ENCODE results near the gene SOX11. TPM values are rescaled to one million over a fixed set of nuclear protein-coding genes. Genes with fewer than 3 reads are reported as not detected.

SOX11 gene
- total and polyA plus RNA-seq, 2 donors (not counting 1 experiment from before 2014, with no cell fraction given): 0.01 TPM; not detected in 1

DNA sequence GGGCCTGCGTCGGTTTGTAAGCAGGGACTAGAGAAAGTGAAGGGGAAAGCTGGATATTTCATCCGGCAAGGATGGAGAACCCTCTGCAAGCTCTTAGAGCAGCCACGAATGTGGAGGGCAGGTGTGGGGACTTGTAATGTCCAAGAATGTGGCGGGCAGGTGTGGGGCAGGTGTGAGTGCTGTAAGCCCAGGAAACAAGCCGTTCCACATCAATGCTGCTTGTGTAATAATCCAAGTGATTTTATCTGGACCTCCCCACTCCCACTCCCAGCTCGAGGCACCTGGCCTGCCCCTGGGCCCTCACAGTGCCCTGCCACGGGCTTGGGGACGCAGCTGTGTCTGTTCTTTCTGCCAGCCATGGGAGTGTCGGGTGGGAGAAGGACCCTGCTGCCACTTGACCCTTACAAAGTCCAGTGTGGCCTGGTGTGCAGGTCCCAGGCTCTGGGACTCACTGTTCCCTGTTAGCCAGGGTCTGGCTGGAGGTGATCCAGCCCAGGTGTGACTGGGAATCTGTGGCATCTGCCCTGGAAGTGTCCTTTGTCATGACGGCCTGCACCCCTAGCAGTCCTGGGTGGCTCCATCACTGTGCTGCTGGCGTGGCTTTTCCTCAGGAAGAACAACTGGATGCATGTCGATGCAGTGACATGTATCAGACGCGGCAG, 42.8 kb downstream of the SOX11 start:
- H3K4me1 ChIP-seq (ENCODE audit: control insufficient read depth in 2 of 2, insufficient read depth in 2 of 2, low read length in 2 of 2): no peaks in the 10 kb centered on the region
- 87% methylated on average over 13 of the region's 15 CpGs for WGBS (ENCODE audit: insufficient coverage)
- no peak overlapping the region for H3K27ac ChIP-seq (ENCODE audit: low read length in 2 of 2)
- Mint-ChIP-seq H3K4me3 (no peak overlapping the region), H3K27ac (no peak overlapping the region), H3K4me1 (no peaks in the 10 kb centered on the region), H3K27me3 (no peaks in the 10 kb centered on the region), H3K9me3 (ENCODE audit: insufficient read depth) (no peaks in the 10 kb centered on the region)
- H3K36me3 ChIP-seq (replicated peaks in 1 of 2; ENCODE audit: control extremely low read depth in 1 of 2, control insufficient read depth in 1 of 2, extremely low read depth in 1 of 2, insufficient read depth in 2 of 2, low read length in 1 of 2): no peaks in the 10 kb centered on the region
- no peak overlapping the region for H3K4me2 ChIP-seq (replicated peaks; ENCODE audit: low read depth, low read length, poor library complexity, severe bottlenecking)
- ATAC-seq (ENCODE audit: low read depth): no peak
- no peak for DNase-seq
- no peak for TF ChIP-seq EZH2 (IDR thresholded peaks at IDR 0.05; ENCODE audit: borderline replicate concordance, insufficient read depth, low read depth, low read length, poor library complexity, severe bottlenecking)
- TF ChIP-seq, protein P1, sequence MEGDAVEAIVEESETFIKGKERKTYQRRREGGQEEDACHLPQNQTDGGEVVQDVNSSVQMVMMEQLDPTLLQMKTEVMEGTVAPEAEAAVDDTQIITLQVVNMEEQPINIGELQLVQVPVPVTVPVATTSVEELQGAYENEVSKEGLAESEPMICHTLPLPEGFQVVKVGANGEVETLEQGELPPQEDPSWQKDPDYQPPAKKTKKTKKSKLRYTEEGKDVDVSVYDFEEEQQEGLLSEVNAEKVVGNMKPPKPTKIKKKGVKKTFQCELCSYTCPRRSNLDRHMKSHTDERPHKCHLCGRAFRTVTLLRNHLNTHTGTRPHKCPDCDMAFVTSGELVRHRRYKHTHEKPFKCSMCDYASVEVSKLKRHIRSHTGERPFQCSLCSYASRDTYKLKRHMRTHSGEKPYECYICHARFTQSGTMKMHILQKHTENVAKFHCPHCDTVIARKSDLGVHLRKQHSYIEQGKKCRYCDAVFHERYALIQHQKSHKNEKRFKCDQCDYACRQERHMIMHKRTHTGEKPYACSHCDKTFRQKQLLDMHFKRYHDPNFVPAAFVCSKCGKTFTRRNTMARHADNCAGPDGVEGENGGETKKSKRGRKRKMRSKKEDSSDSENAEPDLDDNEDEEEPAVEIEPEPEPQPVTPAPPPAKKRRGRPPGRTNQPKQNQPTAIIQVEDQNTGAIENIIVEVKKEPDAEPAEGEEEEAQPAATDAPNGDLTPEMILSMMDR (IDR thresholded peaks at IDR 0.05): no peak
- H3K4me3 ChIP-seq (ENCODE audit: control extremely low read depth in 1 of 5, extremely low read depth in 1 of 5, insufficient read depth in 1 of 5, low read depth in 2 of 5, low read length in 4 of 5): no peak overlapping the region
- peaks cover 0 to 8% (median 0%) of the 10 kb centered on the region in 3 donors for H3K9me3 ChIP-seq (ENCODE audit: control extremely low read depth in 1 of 3, control insufficient read depth in 2 of 3, insufficient read depth in 1 of 3, low read length in 2 of 3)
- intact Hi-C loops (cut with micrococcal nuclease): no loop called here
- H4K20me1 ChIP-seq (ENCODE audit: control insufficient read depth, insufficient read depth, low read length, poor library complexity, severe bottlenecking): no peaks in the 10 kb centered on the region
- H2AFZ ChIP-seq (ENCODE audit: insufficient read depth, low read depth, low read length, poor library complexity, severe bottlenecking): no peak overlapping the region
- no peaks in the 10 kb centered on the region for H3K27me3 ChIP-seq (replicated peaks in 1 of 4; ENCODE audit: control extremely low read depth in 1 of 4, control insufficient read depth in 3 of 4, insufficient read depth in 4 of 4, low read length in 3 of 4)
- ChIA-PET POLR2A (no interaction called here), CTCF (no interaction called here)
- H3K9ac ChIP-seq (ENCODE audit: low read length): no peak overlapping the region
- H3K79me2 ChIP-seq (ENCODE audit: control insufficient read depth, insufficient read depth, low read length): no peaks in the 10 kb centered on the region

DNA sequence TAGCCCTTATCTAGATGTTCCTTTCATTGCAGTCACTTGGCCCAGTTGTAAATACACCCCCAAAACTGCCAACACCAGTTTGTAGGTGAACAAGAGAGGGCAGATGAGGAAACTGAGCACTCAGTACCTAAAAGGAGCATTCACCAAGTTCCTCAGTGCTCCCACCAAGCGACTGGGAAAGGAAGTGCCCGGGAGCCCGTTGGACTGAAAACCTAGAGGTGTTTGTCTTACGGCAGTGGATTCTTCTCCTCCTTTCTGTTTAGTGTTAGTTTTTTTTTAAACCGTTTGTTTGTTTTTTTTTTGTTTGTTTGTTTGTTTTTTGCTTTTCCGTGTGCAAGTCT, 43.3 kb downstream of the SOX11 start:
- intact Hi-C loops (cut with micrococcal nuclease): no loop called here
- ATAC-seq (ENCODE audit: low read depth) (no peak), DNase-seq (no peak)
- H3K4me3 Mint-ChIP-seq: no peak overlapping the region
- no peaks in the 10 kb centered on the region for H3K27me3 Mint-ChIP-seq
- no peaks in the 10 kb centered on the region for H3K27me3 ChIP-seq (replicated peaks in 1 of 4; ENCODE audit: control extremely low read depth in 1 of 4, control insufficient read depth in 3 of 4, insufficient read depth in 4 of 4, low read length in 3 of 4)
- 93% methylated on average over 3 of the region's 6 CpGs for WGBS (ENCODE audit: insufficient coverage)
- H3K79me2 ChIP-seq (ENCODE audit: control insufficient read depth, insufficient read depth, low read length): no peaks in the 10 kb centered on the region
- CTCF ChIA-PET: no interaction called here
- no peaks in the 10 kb centered on the region for H3K36me3 ChIP-seq (replicated peaks in 1 of 2; ENCODE audit: control extremely low read depth in 1 of 2, control insufficient read depth in 1 of 2, extremely low read depth in 1 of 2, insufficient read depth in 2 of 2, low read length in 1 of 2)
- POLR2A ChIA-PET: no interaction called here
- H3K9me3 ChIP-seq (ENCODE audit: control extremely low read depth in 1 of 3, control insufficient read depth in 2 of 3, insufficient read depth in 1 of 3, low read length in 2 of 3): peaks cover 0 to 8% (median 0%) of the 10 kb centered on the region in 3 donors
- no peak overlapping the region for H3K4me2 ChIP-seq (replicated peaks; ENCODE audit: low read depth, low read length, poor library complexity, severe bottlenecking)
- H3K9ac ChIP-seq (ENCODE audit: low read length): no peak overlapping the region
- no peak overlapping the region for H3K27ac Mint-ChIP-seq
- no peaks in the 10 kb centered on the region for H3K9me3 Mint-ChIP-seq (ENCODE audit: insufficient read depth)
- H4K20me1 ChIP-seq (ENCODE audit: control insufficient read depth, insufficient read depth, low read length, poor library complexity, severe bottlenecking): no peaks in the 10 kb centered on the region
- H3K4me3 ChIP-seq (ENCODE audit: control extremely low read depth in 1 of 5, extremely low read depth in 1 of 5, insufficient read depth in 1 of 5, low read depth in 2 of 5, low read length in 4 of 5): no peak overlapping the region
- no peak overlapping the region for H3K27ac ChIP-seq (ENCODE audit: low read length in 2 of 2)
- no peaks in the 10 kb centered on the region for H3K4me1 ChIP-seq (ENCODE audit: control insufficient read depth in 2 of 2, insufficient read depth in 2 of 2, low read length in 2 of 2)
- H3K4me1 Mint-ChIP-seq: no peaks in the 10 kb centered on the region
- H2AFZ ChIP-seq (ENCODE audit: insufficient read depth, low read depth, low read length, poor library complexity, severe bottlenecking): no peak overlapping the region
- TF ChIP-seq EZH2 (IDR thresholded peaks at IDR 0.05; ENCODE audit: borderline replicate concordance, insufficient read depth, low read depth, low read length, poor library complexity, severe bottlenecking): no peak
- TF ChIP-seq, protein P1 (IDR thresholded peaks at IDR 0.05): no peak
